Right ventricle myocardium inferior (tissue), 1 donor: ENCODE measurements around the gene WAPL. TPM values are rescaled to one million over a fixed set of nuclear protein-coding genes. Genes with fewer than 3 reads are reported as not detected.
"Not testable (repeated sequence)": the region's sequence is repeated elsewhere in the genome, so short reads cannot be mapped to it uniquely, and the experiment has no call there.

Experiments
- ATAC-seq: fragments of 200-7000 bp; cut with Tn5 transposase; one replicate; pipeline ENCODE4 v1.9.1; 2020; ENCODE audit warnings: mild to moderate bottlenecking, moderate library complexity
- DNase-seq: peaks from one replicate; pipeline ENCODE4 v3.0.0; 2021; ENCODE audit errors: missing footprints
- intact Hi-C: fragments of 100-400 bp; cut with DNase I; formaldehyde crosslinking; loops from one replicate; pipeline ENCODE4 v1.11.0; 2022
- long read RNA-seq: library from polyadenylated mRNA; unstranded; transcript quantifications from one replicate; pipeline ENCODE4 v2.0.0, GENCODE V29; 2021
- total RNA-seq: library from RNA; stranded (reverse); fragmentation: NEBNext Ultra II Directional; extraction: Animal tissue kit (Norgen Biotek cat#: 25700); gene quantifications from one replicate; pipeline ENCODE4 v1.2.1, GENCODE V29; 2021
- donor health status: DM: no; HTN: yes; CAD: no; lungs with severe emphysema.

WAPL gene
- 21.5 TPM for total RNA-seq
- long read RNA-seq, full-length matches to known transcripts: 7 of 14 reads
- long read RNA-seq, partial matches to known transcripts: 3 of 14 reads
- long read RNA-seq, other reads (novel, unspliced or antisense): 4 of 14 reads

GRCh38 chr10:86521678-86522509, at the start of gene WAPL:
TSS of gene WAPL (minus strand) at chr10:86521792. CDS start at chr10:86518069, 3,723 bp downstream.
- peak; percentile 98 for DNase-seq
- ATAC-seq: peak; percentile 99
- intact Hi-C loops: loop anchor here (5.0 kb wide), 1 partner anchor 65 kb away; no protein-coding TSS in a partner anchor

- ATAC-seq (no peak), DNase-seq (no peak)
- intact Hi-C loops: no loop called here
Measured at GRCh38 chr10:86569335-86569734, 47.7 kb upstream of the WAPL start.

- intact Hi-C loops, DNase-seq, ATAC-seq: not testable (repeated sequence)
Measured at GRCh38 chr10:86566518-86566917, 44.9 kb upstream of the WAPL start.

- intact Hi-C loops, ATAC-seq, DNase-seq: not testable (repeated sequence)
Measured at GRCh38 chr10:86563338-86563737, 41.7 kb upstream of the WAPL start.

- ATAC-seq, DNase-seq, intact Hi-C loops: not testable (repeated sequence)
Measured at GRCh38 chr10:86558695-86559094, 37.1 kb upstream of the WAPL start.

GRCh38 chr10:86556933-86557649, 35.5 kb upstream of the WAPL start:
- intact Hi-C loops: no loop called here
- no peak for ATAC-seq
- DNase-seq: no peak

GRCh38 chr10:86556532-86556931, 34.9 kb upstream of the WAPL start:
- intact Hi-C loops: no loop called here
- no peak for DNase-seq

GRCh38 chr10:86553639-86554038, 32.0 kb upstream of the WAPL start:
- DNase-seq: no peak
- no peak for ATAC-seq
- intact Hi-C loops: no loop called here

More at GRCh38 chr10:86556532-86556931, 34.9 kb upstream of the WAPL start:
- no peak for ATAC-seq

GRCh38 chr10:86553213-86553612, 31.6 kb upstream of the WAPL start:
- ATAC-seq: no peak
- DNase-seq: no peak
- intact Hi-C loops: no loop called here

GRCh38 chr10:86547296-86547695, 25.7 kb upstream of the WAPL start:
- intact Hi-C loops: no loop called here
- DNase-seq: no peak
- no peak for ATAC-seq

GRCh38 chr10:86545101-86545500, 23.5 kb upstream of the WAPL start:
- ATAC-seq (no peak), DNase-seq (no peak)
- intact Hi-C loops: no loop called here

- intact Hi-C loops: no loop called here
- DNase-seq: no peak
- ATAC-seq: no peak
Measured at GRCh38 chr10:86540016-86540415, 18.4 kb upstream of the WAPL start.

- intact Hi-C loops: no loop called here
- DNase-seq: no peak
- ATAC-seq: no peak
Measured at GRCh38 chr10:86538547-86538946, 17.0 kb upstream of the WAPL start.

GRCh38 chr10:86538040-86538439, 16.4 kb upstream of the WAPL start:
- DNase-seq, ATAC-seq, intact Hi-C loops: not testable (repeated sequence)

- intact Hi-C loops: no loop called here
- DNase-seq (no peak), ATAC-seq (no peak)
Measured at GRCh38 chr10:86536294-86536861, 14.8 kb upstream of the WAPL start.

GRCh38 chr10:86535132-86535882, 13.7 kb upstream of the WAPL start:
- intact Hi-C loops: no loop called here
- DNase-seq (peak; percentile 91), ATAC-seq (peak; percentile 98)

GRCh38 chr10:86533328-86533727, 11.7 kb upstream of the WAPL start:
- ATAC-seq (no peak), DNase-seq (no peak)
- intact Hi-C loops: no loop called here

GRCh38 chr10:86528736-86529135, 7.1 kb upstream of the WAPL start:
- DNase-seq, ATAC-seq, intact Hi-C loops: not testable (repeated sequence)

- no peak for ATAC-seq
- DNase-seq: no peak
- intact Hi-C loops: no loop called here
Measured at GRCh38 chr10:86526606-86527005, 5.0 kb upstream of the WAPL start.
